Smooth muscle cell (in vitro differentiated cells): ENCODE results near the gene BLOC1S3. TPM values are rescaled to one million over a fixed set of nuclear protein-coding genes. Genes with fewer than 3 reads are reported as not detected.
A peak's percentile ranks its signal among the peaks of the same experiment; 100 is the strongest.

Source experiments
- DNase-seq: peaks from one replicate; lab custom pipeline; 2025; ENCODE audit not compliant: unreplicated experiment; lab: John Stamatoyannopoulos, UW
- H2AFZ ChIP-seq: fragments of 200-600 bp; sonication (generic); 2 replicates; pipeline ENCODE4 v1.6.0; 2016; ENCODE audit warnings: antibody characterized with exemption, low read depth, mild to moderate bottlenecking
- H3F3A ChIP-seq: fragments of 200-600 bp; sonication (generic); 2 replicates; pipeline ENCODE4 v1.6.0; 2017; ENCODE audit warnings: antibody characterized with exemption, low read depth
- H3K27ac ChIP-seq: fragments of 200-600 bp; sonication (generic); 2 replicates; pipeline ENCODE4 v1.5.1; 2016; ENCODE audit warnings: low read depth, mild to moderate bottlenecking
- H3K27me3 ChIP-seq: fragments of 200-600 bp; sonication (generic); 2 replicates; pipeline ENCODE4 v1.6.1; 2016; ENCODE audit warnings: low read depth, mild to moderate bottlenecking
- H3K36me3 ChIP-seq: fragments of 200-600 bp; sonication (generic); 2 replicates; pipeline ENCODE4 v1.5.1; 2016; ENCODE audit warnings: low read depth
- H3K4me1 ChIP-seq: fragments of 200-600 bp; sonication (generic); 2 replicates; pipeline ENCODE4 v1.5.1; 2016; ENCODE audit warnings: low read depth
- H3K4me2 ChIP-seq: fragments of 200-600 bp; sonication (generic); 2 replicates; pipeline ENCODE4 v1.6.0; 2016; ENCODE audit warnings: mild to moderate bottlenecking
- H3K4me3 ChIP-seq: fragments of 200-600 bp; sonication (generic); 2 replicates; pipeline ENCODE4 v1.5.1; 2016; ENCODE audit warnings: mild to moderate bottlenecking
- H3K79me2 ChIP-seq: fragments of 200-600 bp; sonication (generic); 2 replicates; pipeline ENCODE4 v1.6.0; 2016; ENCODE audit warnings: low read depth, mild to moderate bottlenecking
- H3K9ac ChIP-seq: fragments of 200-600 bp; sonication (generic); 2 replicates; pipeline ENCODE4 v1.6.0; 2016; ENCODE audit warnings: low read depth
- H3K9me3 ChIP-seq: fragments of 200-600 bp; sonication (generic); replicated peaks from 2 replicates; pipeline ENCODE4 v1.5.1; 2016; ENCODE audit warnings: low read depth
- H4K20me1 ChIP-seq: fragments of 200-600 bp; sonication (generic); 2 replicates; pipeline ENCODE4 v1.6.0; 2016; ENCODE audit warnings: low read depth
- WGBS: methylation state at CpG from one replicate; pipeline ENCODE4 v1.1.7; 2016; ENCODE audit warnings: low lambda C conversion rate; 5-methylcytosine and 5-hydroxymethylcytosine counted together
- polyA plus RNA-seq: library from polyadenylated mRNA; unstranded; fragments of >200 nt; fragmentation: Nextera tagmentation; extraction: Ambion mirVana; gene quantifications from 2 replicates; pipeline ENCODE4 v1.2.1, GENCODE V29; 2016
- total RNA-seq: library from RNA; depleted of rRNA; stranded (reverse); fragments of >200 nt; gene quantifications from 2 replicates; pipeline ENCODE4 v1.2.3, GENCODE V29; 2014
- TF ChIP-seq, protein P1 (sequence below): fragments of 200-600 bp; sonication (generic); IDR thresholded peaks from 2 replicates; pipeline ENCODE4 v1.5.1; 2017; ENCODE audit warnings: borderline replicate concordance, mild to moderate bottlenecking, antibody characterized with exemption; ENCODE audit not compliant: insufficient read depth, poor library complexity, severe bottlenecking

BLOC1S3 gene
- total and polyA plus RNA-seq, 2 experiments from 2014 or later, result 3.5 to 7.7 TPM

- 88% methylated on average over 7 of the region's 7 CpGs for WGBS
- no peak overlapping the region for H3K9ac ChIP-seq
Measured at GRCh38 chr19:45180936-45181335, 2.4 kb downstream of the BLOC1S3 start.

DNA sequence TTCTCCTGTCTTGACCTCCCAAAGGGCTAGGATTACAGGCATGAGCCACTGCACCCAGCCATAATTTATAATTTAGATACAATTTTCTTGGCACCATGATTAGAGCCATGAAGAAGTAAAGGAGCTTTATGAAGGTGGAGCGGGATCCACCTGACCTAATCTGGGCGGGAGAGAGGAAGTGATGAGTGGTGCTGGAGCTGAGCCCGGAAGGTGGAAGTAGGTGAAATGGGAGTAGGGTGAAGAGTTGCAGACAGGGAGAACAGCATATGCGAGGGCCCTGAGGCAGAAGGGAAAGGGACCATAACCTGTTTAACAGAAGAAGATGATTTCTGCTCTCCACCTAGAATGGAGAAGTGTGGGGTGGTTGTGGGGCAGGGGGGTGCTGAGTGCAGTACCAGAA lies 4.2 kb downstream of the BLOC1S3 start:
- H3K4me1 ChIP-seq, result peaks cover 4% of the 10 kb centered on the region
- H3K36me3 ChIP-seq, result no peaks in the 10 kb centered on the region
- H3K4me3 ChIP-seq, result no peak overlapping the region
- DNase-seq, result no peak
- no peak overlapping the region for H3K27ac ChIP-seq
- H3K9ac ChIP-seq, result no peak overlapping the region
- no peaks in the 10 kb centered on the region for H3K27me3 ChIP-seq
- H3K79me2 ChIP-seq, result peaks cover 19% of the 10 kb centered on the region
- peaks cover 6% of the 10 kb centered on the region for H3F3A ChIP-seq
- H3K4me2 ChIP-seq, result no peak overlapping the region
- peaks cover 12% of the 10 kb centered on the region for H4K20me1 ChIP-seq
- no peaks in the 10 kb centered on the region for H3K9me3 ChIP-seq
- no peak overlapping the region for H2AFZ ChIP-seq
- TF ChIP-seq, protein P1, sequence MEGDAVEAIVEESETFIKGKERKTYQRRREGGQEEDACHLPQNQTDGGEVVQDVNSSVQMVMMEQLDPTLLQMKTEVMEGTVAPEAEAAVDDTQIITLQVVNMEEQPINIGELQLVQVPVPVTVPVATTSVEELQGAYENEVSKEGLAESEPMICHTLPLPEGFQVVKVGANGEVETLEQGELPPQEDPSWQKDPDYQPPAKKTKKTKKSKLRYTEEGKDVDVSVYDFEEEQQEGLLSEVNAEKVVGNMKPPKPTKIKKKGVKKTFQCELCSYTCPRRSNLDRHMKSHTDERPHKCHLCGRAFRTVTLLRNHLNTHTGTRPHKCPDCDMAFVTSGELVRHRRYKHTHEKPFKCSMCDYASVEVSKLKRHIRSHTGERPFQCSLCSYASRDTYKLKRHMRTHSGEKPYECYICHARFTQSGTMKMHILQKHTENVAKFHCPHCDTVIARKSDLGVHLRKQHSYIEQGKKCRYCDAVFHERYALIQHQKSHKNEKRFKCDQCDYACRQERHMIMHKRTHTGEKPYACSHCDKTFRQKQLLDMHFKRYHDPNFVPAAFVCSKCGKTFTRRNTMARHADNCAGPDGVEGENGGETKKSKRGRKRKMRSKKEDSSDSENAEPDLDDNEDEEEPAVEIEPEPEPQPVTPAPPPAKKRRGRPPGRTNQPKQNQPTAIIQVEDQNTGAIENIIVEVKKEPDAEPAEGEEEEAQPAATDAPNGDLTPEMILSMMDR, result no peak
- WGBS, result 89% methylated on average over 4 of the region's 4 CpGs

More at GRCh38 chr19:45180936-45181335, 2.4 kb downstream of the BLOC1S3 start:
- Histone ChIP-seq H3F3A (peaks cover 6% of the 10 kb centered on the region), H4K20me1 (peaks cover 12% of the 10 kb centered on the region), H3K27ac (no peak overlapping the region), H3K36me3 (no peaks in the 10 kb centered on the region), H3K9me3 (no peaks in the 10 kb centered on the region), H3K4me1 (peaks cover 7% of the 10 kb centered on the region), H2AFZ (no peak overlapping the region), H3K4me3 (no peak overlapping the region), H3K27me3 (no peaks in the 10 kb centered on the region), H3K79me2 (peaks cover 19% of the 10 kb centered on the region), H3K4me2 (peak overlapping the region; percentile 92)
- no peak for DNase-seq
- TF ChIP-seq, protein P1, result no peak

DNA sequence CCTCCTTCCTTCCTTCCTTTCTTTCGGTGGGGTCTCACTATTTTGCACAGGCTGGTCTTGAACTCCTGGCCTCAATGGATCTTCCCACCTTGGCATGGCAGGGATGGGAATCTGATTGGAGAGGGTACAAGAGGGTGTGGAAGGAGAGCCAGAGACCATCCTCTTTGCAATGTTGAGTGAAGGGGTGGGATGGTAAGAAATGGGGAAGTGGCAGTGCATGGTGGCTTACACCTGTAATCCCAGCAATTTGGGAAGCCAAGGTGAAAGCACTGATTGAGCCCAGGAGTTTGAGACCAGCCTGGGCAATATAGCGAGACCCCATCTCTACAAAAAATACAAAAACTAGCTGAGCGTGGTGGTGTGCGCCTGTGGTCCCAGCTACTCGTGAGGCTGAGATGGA lies 5.5 kb downstream of the BLOC1S3 start:
- no peaks in the 10 kb centered on the region for H3K27me3 ChIP-seq
- no peaks in the 10 kb centered on the region for H3K36me3 ChIP-seq
- H3K9me3 ChIP-seq, result no peaks in the 10 kb centered on the region
- H3K4me1 ChIP-seq, result peaks cover 4% of the 10 kb centered on the region
- no peak for DNase-seq
- no peak overlapping the region for H3K27ac ChIP-seq
- peaks cover 12% of the 10 kb centered on the region for H4K20me1 ChIP-seq
- H3F3A ChIP-seq, result peaks cover 3% of the 10 kb centered on the region
- TF ChIP-seq, protein P1, result no peak
- H3K4me2 ChIP-seq, result no peak overlapping the region
- WGBS, result 95% methylated on average over 5 of the region's 5 CpGs
- peaks cover 19% of the 10 kb centered on the region for H3K79me2 ChIP-seq
- no peak overlapping the region for H2AFZ ChIP-seq
- H3K4me3 ChIP-seq, result no peak overlapping the region
- no peak overlapping the region for H3K9ac ChIP-seq

GRCh38 chr19:45186509-45187334 lies 8.1 kb downstream of the BLOC1S3 start:
- Histone ChIP-seq H3K27ac (no peak overlapping the region), H3K4me1 (no peaks in the 10 kb centered on the region), H3F3A (no peaks in the 10 kb centered on the region), H3K79me2 (peaks cover 1% of the 10 kb centered on the region), H4K20me1 (no peaks in the 10 kb centered on the region), H3K36me3 (no peaks in the 10 kb centered on the region), H3K9me3 (no peaks in the 10 kb centered on the region), H3K4me3 (no peak overlapping the region), H3K27me3 (no peaks in the 10 kb centered on the region), H3K9ac (no peak overlapping the region), H3K4me2 (no peak overlapping the region), H2AFZ (no peak overlapping the region)
- WGBS, result 89% methylated on average over 11 of the region's 12 CpGs
- no peak for DNase-seq
- TF ChIP-seq, protein P1, result no peak
